Ovary (tissue), 9 donors: ENCODE results near the gene FBXO30. TPM values are rescaled to one million over a fixed set of nuclear protein-coding genes. Genes with fewer than 3 reads are reported as not detected.

Experiments
- DNase-seq, 5 donors: peaks; one replicate each; pipeline ENCODE4 v3.0.0-alpha.2; 2019 to 2020
- H3K27ac ChIP-seq, 2 donors: fragments of 200-600 bp; one replicate each; pipeline versions ENCODE4 v1.5.1 to v1.8.0; 2019 to 2022
- H3K27me3 ChIP-seq: fragments of 200-600 bp; one replicate; pipeline ENCODE4 v1.8.0; 2022
- H3K36me3 ChIP-seq: fragments of 200-600 bp; sonication (generic); one replicate; pipeline ENCODE4 v1.5.1; 2019
- H3K4me1 ChIP-seq: one replicate; pipeline ENCODE4 v1.8.1; 2013; ENCODE audit warnings: mild to moderate bottlenecking, moderate library complexity; ENCODE audit not compliant: insufficient read depth
- H3K4me3 ChIP-seq: fragments of 200-600 bp; sonication (generic); one replicate; pipeline ENCODE4 v1.5.1; 2017
- H3K9me3 ChIP-seq, 2 donors: fragments of 200-600 bp in 1 of 2; sonication (generic) in 1 of 2; one replicate each; pipeline versions ENCODE4 v1.5.1 to v1.8.1; 2013 to 2019; ENCODE audit warnings: mild to moderate bottlenecking in 1 of 2, moderate library complexity in 1 of 2
- CTCF ChIP-seq, 3 donors: fragments of 450-650 bp in 2 of 3; fragments of 200-600 bp in 1 of 3; IDR thresholded peaks; one replicate each; pipeline versions ENCODE4 v1.5.1 to v1.8.0; 2016 to 2022; ENCODE audit warnings: antibody characterized with exemption in 3 of 3, mild to moderate bottlenecking in 1 of 3
- EP300 ChIP-seq: sonication (generic); formaldehyde crosslinking; IDR thresholded peaks from one replicate; pipeline ENCODE4 v1.6.1; 2017; ENCODE audit warnings: antibody characterized with exemption
- POLR2A ChIP-seq: fragments of 450-650 bp; IDR thresholded peaks from one replicate; pipeline ENCODE4 v1.6.1; 2017; ENCODE audit warnings: antibody characterized with exemption, mild to moderate bottlenecking, moderate library complexity
- WGBS, 3 donors: extraction: QIAGEN DNeasy Blood & Tissue Kit in 1 of 3; methylation state at CpG; one replicate each; pipeline versions ENCODE4 v1.1.5 to v1.1.7; 2013 to 2017; 5-methylcytosine and 5-hydroxymethylcytosine counted together
- intact Hi-C, 4 donors: fragments of 100-400 bp; cut with DNase I; formaldehyde crosslinking; loops; one replicate each; pipeline versions ENCODE4 v1.11.0 to v1.15.1; 2022 to 2023
- polyA plus RNA-seq, 2 donors: library from polyadenylated mRNA; stranded (reverse); fragments of 200-250 nt in 1 of 2; fragments of 350-450 nt in 1 of 2; fragmentation: Illumina TruSeq in 1 of 2; extraction: RNeasy Lipid Tissue Mini Kit (QIAGEN cat#74804) in 1 of 2; gene quantifications; one replicate each; pipeline ENCODE4 v1.2.3, GENCODE V29; 2013 to 2014
- total RNA-seq, 7 donors: library from RNA; depleted of rRNA in 2 of 7; stranded (reverse); fragments of >200 nt in 2 of 7; fragmentation: NEBNext Ultra II Directional in 3 of 7; extraction: Animal tissue kit (Norgen Biotek cat#: 25700) in 3 of 7; gene quantifications; one replicate each; pipeline versions ENCODE4 v1.1.0 to v1.2.4, GENCODE V29; 2016 to 2023
- donor health status: DM: no; HTN: no; CAD: no; lungs with moderate emphysema.
- donor health status: DM: no; HTN: no; CAD: no.
- donor health status: Bipolar disorder and iron deficiency.
- donor health status: DM: yes; HTN: yes; CAD: no.
- donor health status: DM: no; HTN: no; CAD: no.
- donor health status: DM: yes; HTN: yes; CAD: no.

FBXO30 gene
- total and polyA plus RNA-seq, 9 donors = 5.6 to 13.5 (median 9.6) TPM

- Histone ChIP-seq H3K9me3 (no peaks in the 10 kb centered on the region), H3K4me3 (no peak overlapping the region), H3K27me3 (no peaks in the 10 kb centered on the region), H3K36me3 (no peaks in the 10 kb centered on the region), H3K27ac (no peak overlapping the region), H3K4me1 (no peaks in the 10 kb centered on the region)
- 75 to 87% (median 78%) methylated on average over 4 of the region's 4 CpGs for WGBS, 3 donors
- no peak for DNase-seq
- TF ChIP-seq EP300 (no peak), CTCF (IDR thresholded peaks at IDR 0.05) (no peak), POLR2A (no peak)
- intact Hi-C loops = no loop called here
These were observed 30.4 kb upstream of the FBXO30 start for GRCh38 chr6:145844933-145845540.

GRCh38 chr6:145842693-145843546, 28.3 kb upstream of the FBXO30 start:
- peak in 1 of 5 donors; percentile 34 for DNase-seq
- Histone ChIP-seq H3K9me3 (no peaks in the 10 kb centered on the region), H3K27me3 (no peaks in the 10 kb centered on the region), H3K27ac (no peak overlapping the region), H3K4me1 (no peaks in the 10 kb centered on the region), H3K4me3 (no peak overlapping the region), H3K36me3 (no peaks in the 10 kb centered on the region)
- intact Hi-C loops = no loop called here
- 45 to 60% (median 55%) methylated on average over 3 of the region's 3 CpGs for WGBS, 3 donors
- no peak for TF ChIP-seq CTCF (IDR thresholded peaks at IDR 0.05)
- TF ChIP-seq EP300 = no peak
- TF ChIP-seq POLR2A = no peak

GRCh38 chr6:145841668-145842067, 27.1 kb upstream of the FBXO30 start:
- no peaks in the 10 kb centered on the region for H3K36me3 ChIP-seq
- intact Hi-C loops = no loop called here
- WGBS, 3 donors = 93 to 100% (median 100%) methylated on average over 2 of the region's 2 CpGs
- H3K27ac ChIP-seq = no peak overlapping the region
- no peak for DNase-seq
- TF ChIP-seq EP300 = no peak
- TF ChIP-seq POLR2A = no peak
- no peak for TF ChIP-seq CTCF (IDR thresholded peaks at IDR 0.05)
- no peaks in the 10 kb centered on the region for H3K27me3 ChIP-seq
- H3K4me3 ChIP-seq = no peak overlapping the region
- no peaks in the 10 kb centered on the region for H3K9me3 ChIP-seq
- no peaks in the 10 kb centered on the region for H3K4me1 ChIP-seq

- no peak for TF ChIP-seq CTCF (IDR thresholded peaks at IDR 0.05)
- no peak for TF ChIP-seq EP300
- no peak for TF ChIP-seq POLR2A
- no peaks in the 10 kb centered on the region for H3K9me3 ChIP-seq
- H3K4me1 ChIP-seq = no peaks in the 10 kb centered on the region
- no peaks in the 10 kb centered on the region for H3K36me3 ChIP-seq
- no peak for DNase-seq
- intact Hi-C loops = no loop called here
- H3K27ac ChIP-seq = no peak overlapping the region
- H3K4me3 ChIP-seq = no peak overlapping the region
- no peaks in the 10 kb centered on the region for H3K27me3 ChIP-seq
These were observed 25.1 kb upstream of the FBXO30 start for GRCh38 chr6:145839653-145840052.
